ENCODE data around the gene SAMD9L.

The SAMD9L gene

DNA sequence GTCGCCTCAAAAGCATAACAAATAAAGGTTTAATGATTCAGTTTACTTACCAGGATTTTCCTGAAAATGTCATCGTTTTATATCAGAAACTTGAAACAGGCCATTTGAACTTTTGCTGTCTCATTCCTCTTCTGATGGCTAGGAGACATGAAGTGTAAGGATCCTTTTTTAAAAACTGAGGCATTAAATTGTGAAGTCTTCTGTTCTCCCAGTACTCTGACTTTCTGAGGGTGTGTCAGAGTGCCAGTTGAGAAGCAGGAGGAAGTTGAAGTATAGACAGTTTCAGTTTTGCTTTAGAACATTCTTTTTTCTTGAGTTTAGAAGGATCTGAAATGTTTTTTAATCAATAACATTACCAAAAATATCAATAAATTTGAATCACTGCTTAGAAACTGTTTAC, at the start of gene SAMD9L:
SAMD9L (minus strand) TSS at position 242 of the 400 bp plus-strand sequence. CDS start 12,414 bp downstream, outside the sequence.
- DNase-seq (ENCODE audit: low spot score), result peak; percentile 20

DNA sequence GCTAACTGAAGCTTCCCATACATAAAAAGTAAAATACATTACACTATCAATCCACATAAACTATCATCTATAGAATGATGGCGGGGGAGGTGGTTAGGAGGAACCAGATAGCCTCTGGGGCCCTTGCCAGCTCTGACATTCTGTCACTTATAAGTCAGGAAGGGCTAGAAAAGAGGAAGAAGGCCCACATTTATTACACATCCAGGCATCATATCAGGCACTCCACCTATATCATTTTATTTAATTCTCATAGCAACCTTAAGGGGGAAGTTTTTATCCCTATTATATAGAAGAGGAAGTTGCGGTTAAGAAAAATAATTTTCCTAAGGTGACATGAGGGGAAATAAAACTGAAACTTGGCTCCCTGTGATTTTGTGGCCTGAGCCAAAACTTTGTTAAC, 48.2 kb upstream of the SAMD9L start:
- DNase-seq (ENCODE audit: low spot score), result no peak

DNA sequence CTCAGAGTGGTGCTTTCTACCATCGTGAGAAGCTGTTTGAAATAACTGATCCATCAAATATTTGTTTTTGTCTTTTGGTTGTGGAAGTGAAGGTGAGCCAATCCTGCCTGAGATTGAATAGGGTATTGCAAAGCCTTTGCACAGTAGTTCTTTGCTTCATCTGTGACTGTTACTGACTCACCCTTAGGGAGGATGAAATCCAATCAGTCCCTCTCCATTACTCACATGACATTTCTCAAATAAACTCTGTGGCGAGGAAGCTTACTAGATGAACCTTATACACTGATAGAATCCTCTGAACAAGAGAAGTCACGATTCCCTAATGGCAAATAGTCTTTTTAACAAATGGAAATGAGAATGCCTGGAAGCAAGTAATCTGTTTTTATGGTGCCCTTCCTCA, 46.2 kb upstream of the SAMD9L start:
- no peak for DNase-seq (ENCODE audit: low spot score)

DNA sequence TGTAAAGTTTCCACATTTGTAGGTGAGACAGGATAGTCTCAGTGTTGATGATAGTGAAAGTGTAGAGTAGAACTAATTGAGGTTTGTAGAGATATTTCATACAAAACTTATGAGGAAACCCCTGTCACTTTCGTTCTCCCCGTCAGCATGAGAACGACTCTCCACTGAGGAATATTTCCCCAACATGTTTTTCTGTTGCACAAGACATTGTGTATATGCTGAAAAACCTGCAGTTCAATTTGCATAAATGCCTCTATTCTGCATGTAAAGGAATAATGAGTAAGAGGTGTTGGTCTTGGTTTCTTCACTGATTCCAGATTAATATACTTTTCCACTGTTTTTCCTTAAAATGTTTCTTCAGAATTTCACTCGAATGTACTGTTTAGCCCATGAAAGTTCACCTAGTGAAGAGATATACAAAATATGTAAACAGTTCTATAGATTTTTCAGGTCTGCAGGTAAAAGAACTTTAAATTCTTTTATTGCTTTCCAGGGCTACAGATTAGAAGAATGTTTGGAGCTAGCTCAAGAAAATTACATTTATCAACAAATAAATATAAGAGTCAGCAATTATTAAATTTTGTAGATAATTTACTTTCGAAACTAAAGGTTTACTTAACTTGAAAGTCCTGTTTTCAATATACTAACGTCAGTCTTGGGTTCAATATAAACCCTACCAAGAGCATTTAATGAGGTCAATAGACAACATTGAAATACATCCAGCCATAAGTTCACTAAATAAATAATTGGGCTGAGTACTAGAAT, 40.9 kb upstream of the SAMD9L start:
- no peak for DNase-seq (ENCODE audit: low spot score)

DNA sequence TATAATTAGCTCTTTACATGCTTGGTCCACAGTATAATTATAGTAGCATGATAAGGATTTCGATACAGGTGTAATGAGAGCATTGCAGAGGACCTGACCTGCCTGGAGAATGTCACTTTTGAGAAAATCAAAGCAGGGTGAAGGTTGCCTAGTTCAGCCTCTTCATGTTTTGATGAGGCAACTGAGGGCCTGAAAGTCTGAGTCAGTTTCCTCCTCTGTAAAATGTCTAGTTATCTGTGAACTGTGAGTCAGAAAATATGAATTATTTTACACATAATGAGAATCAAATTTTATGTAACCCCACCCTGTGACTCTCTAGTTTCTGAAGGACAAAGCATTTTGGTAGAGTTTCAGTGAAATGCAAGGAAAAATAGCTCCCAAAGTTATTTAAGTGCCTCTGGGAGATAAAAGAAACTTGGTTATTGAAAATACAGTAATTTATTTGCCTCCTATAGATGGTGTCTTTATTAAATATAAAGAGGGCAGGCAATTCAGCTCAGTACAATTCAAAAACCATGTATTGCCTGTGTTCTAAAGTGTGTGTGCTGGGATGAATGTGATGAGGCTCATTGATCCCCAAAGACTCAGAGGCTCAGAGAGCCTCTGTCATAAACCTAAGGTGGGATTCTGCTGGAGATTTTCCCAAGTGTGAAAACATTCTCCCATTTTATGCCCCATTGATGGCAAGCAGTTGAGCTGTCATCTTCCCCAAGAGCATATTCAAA, 37.3 kb upstream of the SAMD9L start:
- DNase-seq (ENCODE audit: low spot score), result no peak

DNA sequence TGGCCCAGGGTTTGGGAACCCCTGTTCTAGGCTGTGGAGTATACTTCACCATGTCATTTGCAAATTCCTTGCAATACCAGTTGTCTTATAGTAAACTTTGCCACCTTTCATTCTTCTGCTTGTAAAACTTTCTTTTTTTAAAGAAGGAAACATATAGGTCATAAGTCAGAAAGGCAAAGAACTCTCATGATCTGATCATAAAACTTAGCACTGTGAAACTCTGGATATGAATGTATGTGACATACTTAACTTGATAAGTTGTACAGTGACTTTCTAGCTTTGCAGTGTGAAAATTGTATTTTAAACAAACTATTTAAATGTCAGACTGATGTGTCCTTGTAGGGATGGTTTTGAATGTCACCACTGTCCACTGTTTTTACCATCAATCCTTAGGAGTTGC, 31.0 kb upstream of the SAMD9L start:
- no peak for DNase-seq (ENCODE audit: low spot score)

DNA sequence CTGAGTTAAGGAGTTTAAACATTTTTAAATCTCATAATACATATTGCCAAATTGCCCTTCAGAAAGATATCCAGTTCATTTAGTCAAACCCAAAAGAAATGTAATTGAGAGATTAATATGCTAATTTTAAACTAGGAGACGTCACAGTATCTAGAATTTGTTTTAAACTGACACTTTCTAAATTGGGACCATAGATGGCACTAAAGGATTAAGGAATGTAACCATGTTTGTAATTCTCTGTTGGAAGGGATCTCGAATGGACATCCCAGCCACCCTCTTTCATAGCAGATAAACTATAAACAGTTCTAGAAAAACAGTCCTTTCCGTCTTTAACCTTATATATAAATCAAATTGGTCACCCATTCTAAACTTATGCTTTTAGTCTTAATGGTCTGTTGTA, 30.0 kb upstream of the SAMD9L start:
- peak; percentile 34 for DNase-seq (ENCODE audit: low spot score)

DNA sequence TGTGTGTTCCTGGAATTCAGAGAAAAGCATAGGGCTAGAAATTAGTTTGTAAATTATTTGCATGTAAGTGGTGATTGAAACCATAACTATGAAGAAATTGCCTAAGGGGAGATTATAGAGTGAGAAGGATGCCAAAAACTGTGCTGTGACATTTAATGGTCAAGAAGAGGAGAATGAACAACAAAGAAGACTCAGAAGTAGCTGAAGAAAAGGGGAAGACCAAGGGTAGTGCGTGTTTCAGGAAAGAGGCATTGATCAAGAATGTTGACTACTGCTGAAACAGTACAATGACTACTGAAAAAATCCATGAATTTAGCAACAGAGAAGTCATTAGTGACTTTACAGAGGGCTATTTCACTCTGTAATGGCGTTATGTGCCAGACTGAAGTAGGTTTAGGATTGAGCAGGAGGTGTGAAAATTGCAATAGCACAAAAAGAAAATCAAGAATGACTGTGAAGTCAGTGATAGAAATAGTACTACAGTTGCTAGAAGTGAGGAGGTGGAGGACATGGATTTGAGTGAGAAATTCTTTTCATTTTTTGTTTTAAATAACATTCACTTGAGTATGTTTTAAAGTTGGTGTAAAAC, 28.9 kb upstream of the SAMD9L start:
- no peak for DNase-seq (ENCODE audit: low spot score)

DNA sequence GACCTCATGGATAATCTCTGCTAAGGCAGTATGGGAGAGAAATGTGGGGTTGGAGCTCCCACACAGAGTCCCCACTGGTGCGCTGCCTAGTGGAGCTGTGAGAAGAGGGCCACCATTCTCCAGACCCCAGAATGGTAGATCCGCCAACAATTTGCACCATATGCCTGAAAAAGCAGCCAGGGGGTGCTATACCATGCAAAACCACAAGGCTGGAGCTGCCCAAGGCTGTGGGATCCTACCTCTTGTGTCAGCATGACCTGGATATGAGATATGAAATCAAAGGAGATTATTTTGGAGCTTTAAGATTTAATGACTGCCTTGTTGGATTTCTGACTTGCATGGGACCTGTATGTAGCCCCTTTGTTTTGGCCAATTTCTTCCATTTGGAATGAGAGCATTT, 27.0 kb upstream of the SAMD9L start:
- DNase-seq (ENCODE audit: low spot score), result no peak

DNA sequence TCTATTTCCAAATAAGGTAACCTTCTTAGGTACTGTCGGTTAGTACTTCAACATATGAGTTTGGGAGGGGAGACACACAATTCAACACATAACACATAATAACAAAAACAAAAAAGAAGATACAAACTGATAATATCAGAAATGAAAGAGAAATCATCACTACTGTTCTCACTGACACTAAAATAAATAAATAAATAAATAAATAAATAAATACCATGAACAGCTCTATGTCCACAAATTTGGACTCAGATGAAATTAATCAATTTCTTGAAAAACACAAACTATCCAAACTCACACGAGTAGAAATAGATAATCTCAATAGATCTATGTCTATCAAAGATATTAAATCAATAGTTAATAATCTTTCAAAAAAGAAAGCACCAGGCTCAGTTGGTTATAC, 24.5 kb upstream of the SAMD9L start:
- DNase-seq (ENCODE audit: low spot score), result no peak

DNA sequence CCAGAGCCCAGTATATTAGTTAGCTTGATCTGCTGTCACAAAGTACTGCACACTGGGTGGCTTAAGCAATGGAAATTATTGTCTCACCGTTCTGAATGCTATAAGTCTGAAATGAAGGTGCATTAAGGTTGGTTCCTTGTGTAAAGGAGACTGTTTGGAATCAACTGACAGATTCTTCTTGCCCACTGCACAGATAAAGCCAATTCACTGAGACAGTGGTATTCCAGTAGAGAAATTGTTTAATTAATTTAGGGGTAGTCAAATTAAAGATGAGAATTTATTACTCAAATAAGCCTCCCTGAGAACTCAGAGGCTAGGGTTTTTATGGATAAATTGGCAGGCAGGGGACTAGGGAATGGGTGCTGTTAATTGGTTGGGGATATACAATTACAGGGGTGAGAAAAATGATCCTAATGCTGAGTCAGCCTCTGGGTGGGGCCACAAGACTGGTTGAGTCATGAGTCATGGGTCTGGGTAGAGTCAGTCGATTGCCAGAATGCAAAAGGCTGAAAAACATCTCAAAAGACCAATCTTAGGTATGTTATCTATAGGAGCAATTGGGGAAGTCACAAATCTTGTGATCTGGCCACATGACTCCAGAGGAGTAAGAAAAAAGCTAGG, 23.5 kb upstream of the SAMD9L start:
- no peak for DNase-seq (ENCODE audit: low spot score)

DNA sequence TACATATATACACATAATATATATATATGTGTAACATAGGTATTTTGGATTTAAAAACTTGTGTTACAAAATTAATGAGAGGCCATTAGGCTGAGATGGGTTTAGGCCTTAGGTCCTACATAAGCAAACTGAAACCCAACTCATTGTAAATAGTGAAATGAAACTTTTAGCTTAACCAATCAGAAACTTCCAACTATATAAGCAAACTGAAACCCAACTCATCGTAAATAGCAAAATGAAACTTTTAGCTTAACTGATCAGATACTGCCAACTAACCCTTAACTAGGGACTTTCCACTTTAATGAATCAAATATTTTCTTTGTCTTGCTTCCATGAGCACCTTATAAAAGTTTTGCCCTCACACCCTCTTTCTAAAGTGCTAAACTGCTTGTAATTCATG, 17.3 kb upstream of the SAMD9L start:
- DNase-seq (ENCODE audit: low spot score), result no peak

DNA sequence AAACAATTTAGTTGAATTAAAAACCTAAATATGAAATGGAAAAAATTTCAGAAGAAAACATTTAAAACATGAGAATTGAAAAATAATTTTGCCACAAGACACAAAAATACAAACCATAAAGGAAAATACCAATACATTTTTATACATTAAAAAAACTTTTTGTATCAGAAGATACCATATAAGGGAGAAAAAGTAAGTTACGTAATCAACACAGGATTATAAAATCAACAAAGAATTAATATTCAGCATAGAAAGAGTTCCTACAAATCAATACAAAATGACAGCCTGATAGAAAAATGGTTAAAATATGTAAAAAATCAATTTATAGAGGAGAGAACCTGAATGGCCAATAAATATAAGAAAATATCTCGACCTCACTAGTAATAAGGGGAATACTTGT, 16.6 kb upstream of the SAMD9L start:
- DNase-seq (ENCODE audit: low spot score), result no peak

DNA sequence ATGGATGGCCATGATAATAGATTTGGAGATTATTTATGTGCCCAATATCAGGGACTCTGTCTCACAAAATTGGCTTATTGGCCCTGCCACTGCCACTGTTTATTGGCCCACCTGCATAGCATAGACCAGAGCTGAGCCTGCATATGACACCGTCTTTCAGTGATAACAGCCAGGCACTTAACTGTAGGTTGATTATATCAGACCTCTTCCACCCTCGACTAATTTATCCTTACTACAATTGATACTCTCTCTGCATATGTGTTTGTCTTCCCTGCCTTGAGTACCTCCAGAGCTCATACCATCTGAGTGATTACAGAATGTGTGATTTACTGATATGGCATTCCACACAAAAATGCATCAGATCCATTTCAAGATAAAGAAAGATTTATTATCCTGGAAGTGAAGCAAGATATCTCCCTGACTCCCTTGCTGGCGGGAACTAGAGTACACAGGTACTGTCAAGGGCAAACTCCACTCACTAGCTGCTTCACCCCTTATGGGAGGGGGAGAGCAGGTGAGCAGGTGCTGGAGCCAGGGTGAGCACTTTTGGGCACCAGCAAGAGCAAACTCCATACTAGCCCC, 13.1 kb upstream of the SAMD9L start:
- DNase-seq (ENCODE audit: low spot score), result no peak

DNA sequence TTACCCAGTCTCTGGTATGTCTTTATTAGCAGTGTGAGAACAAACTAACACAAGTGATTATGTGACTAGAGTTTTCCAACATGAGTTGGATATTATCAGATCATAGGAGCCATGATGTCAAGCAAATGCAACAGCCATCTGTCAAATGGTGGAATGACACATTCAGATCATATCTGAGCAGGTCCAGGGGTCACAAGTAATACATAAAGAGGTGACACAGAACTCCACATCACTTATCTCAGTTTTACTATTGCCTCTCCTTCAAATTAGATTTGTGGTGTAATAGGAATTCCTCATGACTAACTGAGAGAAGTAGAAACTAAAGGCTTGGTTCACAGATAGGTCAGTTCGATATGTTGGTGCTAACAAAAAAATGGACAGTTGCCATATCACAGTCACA, 12.2 kb upstream of the SAMD9L start:
- no peak for DNase-seq (ENCODE audit: low spot score)

DNA sequence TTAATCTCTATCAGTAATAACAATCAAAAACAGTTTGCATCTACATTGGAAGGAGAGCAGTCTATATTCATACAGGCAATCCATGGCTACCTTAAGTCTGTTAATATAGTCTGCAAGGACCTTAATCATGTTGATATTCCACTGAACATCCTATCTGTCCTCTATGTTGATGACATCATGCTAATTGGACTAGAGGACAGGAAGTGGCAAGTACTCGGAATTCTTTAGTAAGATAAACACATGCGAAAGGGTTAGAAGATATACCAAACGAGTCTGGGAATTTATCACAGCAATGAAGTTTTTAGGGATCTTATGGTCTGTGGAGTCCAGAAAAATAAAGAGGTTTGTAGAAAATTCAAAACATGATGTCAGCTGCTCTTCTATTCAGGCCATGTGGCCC, 11.3 kb upstream of the SAMD9L start:
- DNase-seq (ENCODE audit: low spot score), result no peak

DNA sequence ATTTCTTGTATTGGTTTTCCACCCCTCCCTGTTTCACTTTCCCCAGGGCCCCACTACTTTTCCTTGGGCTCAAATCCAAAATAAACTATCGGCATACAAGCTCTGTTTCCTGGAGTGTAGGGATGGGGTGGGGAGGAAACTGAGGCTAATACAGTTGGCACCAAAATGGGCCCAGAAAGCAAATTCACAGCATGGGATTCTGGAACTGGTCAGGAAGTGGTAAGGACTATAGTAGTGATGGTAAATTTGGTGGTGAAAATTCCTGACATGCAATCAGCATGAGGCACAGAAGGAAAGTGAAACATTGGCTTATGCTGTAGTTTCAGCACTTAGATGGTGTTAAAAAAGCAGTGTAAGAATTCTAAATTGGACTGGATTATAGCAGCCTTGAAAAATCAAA, 8.7 kb upstream of the SAMD9L start:
- DNase-seq (ENCODE audit: low spot score), result no peak

DNA sequence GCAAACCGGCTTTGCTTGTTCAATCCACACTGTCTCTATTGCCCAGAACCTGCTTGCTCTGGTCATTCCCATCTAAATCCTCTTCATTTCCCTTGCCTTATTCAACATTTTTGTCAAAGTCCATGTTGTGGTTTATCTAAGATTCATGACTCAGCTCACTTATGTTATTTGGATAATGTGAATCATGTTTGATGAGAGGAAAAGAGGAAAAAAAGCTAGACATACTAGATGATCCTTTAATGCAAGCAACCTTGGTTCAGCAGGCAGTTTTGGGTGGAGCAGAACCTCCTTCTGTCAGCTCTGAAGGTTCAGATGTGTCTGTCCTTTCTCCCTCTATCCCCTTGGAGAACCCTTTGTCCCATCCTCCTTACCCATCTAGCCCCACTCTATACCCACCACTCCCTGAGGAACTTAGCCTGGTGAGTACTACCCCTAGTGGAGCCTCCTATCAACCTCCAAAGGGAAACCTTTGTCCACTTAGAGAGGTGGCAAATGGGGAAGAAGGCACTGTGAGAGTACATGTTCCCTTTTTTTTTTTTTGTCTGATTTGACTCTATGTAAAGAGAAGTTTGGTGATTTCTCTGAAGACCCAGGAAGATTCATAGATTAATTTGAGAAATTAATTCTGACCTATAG, 2.1 kb upstream of the SAMD9L start:
- no peak for DNase-seq (ENCODE audit: low spot score)

DNA sequence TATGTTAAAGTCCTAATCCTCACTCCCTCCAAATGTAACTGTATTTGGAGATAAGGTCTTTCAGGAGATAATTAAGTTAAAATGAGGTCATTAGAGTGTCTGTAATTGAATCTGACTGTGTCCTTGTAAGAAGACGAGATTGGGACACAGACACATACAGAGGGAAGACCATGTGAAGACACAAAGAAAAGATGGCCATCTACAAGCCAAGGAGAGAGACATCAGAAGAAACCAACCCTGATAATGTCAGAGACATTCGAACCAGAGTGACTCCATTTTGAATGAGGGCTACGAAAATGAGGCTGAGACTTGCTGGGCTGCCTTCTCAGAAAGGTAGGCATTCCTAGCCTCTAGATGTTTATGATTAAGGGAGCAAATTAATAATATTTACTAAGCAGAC, 542 bp upstream of the SAMD9L start:
- DNase-seq (ENCODE audit: low spot score), result no peak

DNA sequence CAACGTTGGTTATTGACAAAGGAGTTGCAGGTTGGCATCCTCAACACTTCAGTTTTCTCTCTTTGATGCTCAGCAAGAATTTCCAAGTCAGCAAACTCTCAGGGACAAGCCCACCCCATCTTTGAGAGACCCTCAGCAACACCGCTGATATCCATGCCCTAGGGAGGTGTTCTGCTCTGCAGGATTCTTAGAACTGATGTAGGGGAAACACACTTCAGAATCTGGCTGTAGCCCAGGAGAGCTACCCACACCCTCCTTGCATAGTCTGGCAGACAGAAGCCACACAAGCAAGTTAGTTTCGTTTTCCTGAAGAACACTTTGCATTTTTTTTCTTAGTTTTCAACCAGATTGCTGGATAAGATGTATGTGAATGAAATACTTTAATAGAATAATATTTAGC, 822 bp downstream of the SAMD9L start:
- DNase-seq (ENCODE audit: low spot score), result peak; percentile 45

DNA sequence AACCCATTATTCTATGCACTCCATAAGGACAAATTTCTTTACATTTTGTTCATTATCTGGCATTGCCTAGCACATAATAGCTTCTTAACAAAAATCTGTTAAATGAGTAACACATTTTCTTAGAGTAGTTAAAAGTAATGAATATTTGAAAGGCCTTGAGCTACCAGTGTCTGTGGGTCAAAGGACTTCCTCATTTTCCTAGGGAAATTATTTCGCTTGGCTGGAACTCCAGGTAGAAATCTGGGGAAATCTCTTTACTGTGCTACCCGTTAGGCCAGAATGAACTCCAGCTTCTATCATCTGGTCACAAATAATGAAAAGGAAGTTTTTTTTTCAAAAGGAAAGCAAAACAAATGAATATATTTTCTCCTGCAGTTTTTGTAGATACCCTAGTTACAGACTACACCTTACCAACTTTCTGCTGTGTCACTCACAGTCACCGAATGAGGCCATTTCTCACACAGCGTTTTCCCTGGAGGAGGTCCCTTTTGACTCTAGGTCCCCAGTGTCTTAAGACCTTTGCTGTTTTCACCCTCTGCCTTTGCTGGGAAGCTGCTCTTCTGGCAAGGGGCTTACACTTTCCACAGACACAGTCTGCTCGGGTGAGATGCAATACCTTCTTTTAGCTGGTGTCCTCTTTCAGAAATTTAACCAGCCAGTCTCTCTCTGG, 1.6 kb downstream of the SAMD9L start:
- no peak for DNase-seq (ENCODE audit: low spot score)

Measured in Ammon's horn (tissue), 1 donor.